AG09309 (cell line): Measurements from ENCODE around the gene VDR.

Experiments
- DNase-seq: peaks from one replicate; pipeline ENCODE4 v3.0.0-alpha.2; 2010; ENCODE audit warnings: low read depth
- H3K4me3 ChIP-seq: 2 replicates; pipeline ENCODE4 v1.5.1; 2011; ENCODE audit warnings: mild to moderate bottlenecking, low read depth, low read length, moderate library complexity; ENCODE audit not compliant: control insufficient read depth
- TF ChIP-seq, protein P1 (sequence below): IDR thresholded peaks from 2 replicates; pipeline ENCODE4 v1.5.1; 2011; ENCODE audit warnings: mild to moderate bottlenecking, low read depth, low read length, inconsistent platforms; ENCODE audit not compliant: insufficient read depth, control insufficient read depth; ENCODE audit errors: missing control alignments

Gene VDR

DNA sequence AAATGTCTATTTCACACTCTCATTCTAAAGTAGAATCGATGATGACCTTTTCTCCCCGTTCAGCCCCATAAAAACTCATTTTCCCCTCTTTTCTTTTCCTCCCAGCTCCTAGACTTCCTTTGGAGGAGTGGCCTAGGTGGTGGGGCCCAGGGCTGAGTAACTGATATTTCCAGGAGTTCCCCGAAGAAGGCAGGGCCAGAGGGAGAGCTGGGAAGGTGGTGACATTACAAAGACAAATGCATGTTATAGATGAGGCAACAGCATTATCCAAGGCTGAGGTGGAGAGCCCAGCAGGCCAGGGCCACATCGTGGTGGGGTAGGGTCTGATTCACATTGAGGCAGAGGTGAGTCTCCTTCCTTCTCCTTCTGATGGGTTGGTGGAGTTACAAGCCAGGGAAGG lies 62.9 kb downstream of the VDR start:
- H3K4me3 ChIP-seq = no peak overlapping the region
- TF ChIP-seq, protein P1, sequence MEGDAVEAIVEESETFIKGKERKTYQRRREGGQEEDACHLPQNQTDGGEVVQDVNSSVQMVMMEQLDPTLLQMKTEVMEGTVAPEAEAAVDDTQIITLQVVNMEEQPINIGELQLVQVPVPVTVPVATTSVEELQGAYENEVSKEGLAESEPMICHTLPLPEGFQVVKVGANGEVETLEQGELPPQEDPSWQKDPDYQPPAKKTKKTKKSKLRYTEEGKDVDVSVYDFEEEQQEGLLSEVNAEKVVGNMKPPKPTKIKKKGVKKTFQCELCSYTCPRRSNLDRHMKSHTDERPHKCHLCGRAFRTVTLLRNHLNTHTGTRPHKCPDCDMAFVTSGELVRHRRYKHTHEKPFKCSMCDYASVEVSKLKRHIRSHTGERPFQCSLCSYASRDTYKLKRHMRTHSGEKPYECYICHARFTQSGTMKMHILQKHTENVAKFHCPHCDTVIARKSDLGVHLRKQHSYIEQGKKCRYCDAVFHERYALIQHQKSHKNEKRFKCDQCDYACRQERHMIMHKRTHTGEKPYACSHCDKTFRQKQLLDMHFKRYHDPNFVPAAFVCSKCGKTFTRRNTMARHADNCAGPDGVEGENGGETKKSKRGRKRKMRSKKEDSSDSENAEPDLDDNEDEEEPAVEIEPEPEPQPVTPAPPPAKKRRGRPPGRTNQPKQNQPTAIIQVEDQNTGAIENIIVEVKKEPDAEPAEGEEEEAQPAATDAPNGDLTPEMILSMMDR = no peak
- no peak for DNase-seq

DNA sequence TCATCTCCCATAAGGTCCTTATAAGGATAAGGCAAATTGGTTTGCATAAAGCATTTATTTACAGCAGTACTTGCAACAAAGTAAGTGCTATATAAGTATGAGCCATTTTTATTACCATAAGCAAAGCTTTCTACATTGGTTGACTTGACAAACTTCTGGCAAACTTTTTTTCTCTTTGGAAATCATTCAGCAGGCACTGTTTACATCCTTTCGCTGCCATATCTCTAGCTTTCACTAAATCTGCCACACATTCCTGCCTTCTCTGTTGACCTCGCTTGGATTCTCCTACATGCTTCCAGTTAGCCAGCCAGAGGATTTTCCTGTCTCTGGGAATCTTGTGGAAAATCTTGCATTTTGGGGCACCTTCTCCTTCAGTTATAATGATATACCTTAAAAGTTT lies 63.3 kb downstream of the VDR start:
- TF ChIP-seq, protein P1 = no peak
- H3K4me3 ChIP-seq = no peak overlapping the region
- no peak for DNase-seq

- TF ChIP-seq, protein P1 = no peak
- no peak overlapping the region for H3K4me3 ChIP-seq
- DNase-seq = no peak
Observed at GRCh38 chr12:47840571-47840970, 64.2 kb downstream of the VDR start.

DNA sequence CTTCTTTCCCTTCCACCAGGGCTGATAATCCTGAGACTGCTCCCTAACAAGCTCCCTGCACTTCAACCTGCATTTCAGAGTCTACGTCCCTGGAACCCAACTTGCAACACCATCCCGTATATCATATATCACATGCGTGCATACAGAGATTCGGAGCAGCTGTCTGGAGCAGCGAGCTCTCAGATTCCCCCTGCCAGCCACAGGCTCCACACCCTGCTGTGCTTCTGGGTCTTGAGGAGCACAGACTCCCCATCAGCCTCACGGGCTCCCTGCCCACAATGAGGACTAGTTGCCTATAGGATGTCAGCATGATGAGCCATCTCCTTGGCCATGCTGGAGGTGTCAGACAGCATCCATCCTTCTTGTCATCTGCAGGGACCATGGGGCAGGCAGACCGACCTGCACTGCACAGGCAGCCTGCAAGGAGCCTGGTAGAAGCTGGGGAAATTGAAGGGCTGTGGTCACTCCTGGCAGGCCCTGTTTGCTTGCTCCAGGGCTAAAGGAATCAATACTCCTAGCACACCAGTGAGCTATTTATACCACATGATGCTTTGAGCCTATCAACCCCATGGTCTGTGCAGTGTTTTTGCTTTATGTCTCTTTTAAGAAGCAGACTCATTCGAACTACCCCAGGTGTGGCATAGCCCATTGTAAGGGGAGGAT lies 65.4 kb downstream of the VDR start:
- no peak for DNase-seq
- TF ChIP-seq, protein P1 = no peak

GRCh38 chr12:47838286-47838931 lies 66.4 kb downstream of the VDR start:
- DNase-seq = no peak
- TF ChIP-seq, protein P1 = peak; percentile 59
- no peak overlapping the region for H3K4me3 ChIP-seq

More for the DNA sequence above, 65.4 kb downstream of the VDR start:
- H3K4me3 ChIP-seq = no peak overlapping the region

GRCh38 chr12:47837190-47838171 lies 67.3 kb downstream of the VDR start:
- DNase-seq = no peak
- TF ChIP-seq, protein P1 = peak; percentile 81
- no peak overlapping the region for H3K4me3 ChIP-seq
